ENCODE measurements around the gene KRT33A.
"Not testable (repeated sequence)": the region's sequence is repeated elsewhere in the genome, so short reads cannot be mapped to it uniquely, and the experiment has no call there.

The KRT33A gene

GRCh38 chr17:41350381-41350878 is at the start of gene KRT33A:
TSS of gene KRT33A (minus strand) at chr17:41350828. CDS start at chr17:41350767, 61 bp downstream.
- not testable (repeated sequence) for DNase-seq

GRCh38 chr17:41396996-41397660 is 46.5 kb upstream of the KRT33A start, which contains the start of gene KRT31:
TSS of gene KRT31 (minus strand) at chr17:41397608. CDS start at chr17:41397539, 69 bp downstream.
- DNase-seq, result no peak

- DNase-seq, result no peak
These were observed 45.7 kb upstream of the KRT33A start for GRCh38 chr17:41396340-41396739.

- no peak for DNase-seq
These were observed 45.0 kb upstream of the KRT33A start for GRCh38 chr17:41395611-41396010.

DNA sequence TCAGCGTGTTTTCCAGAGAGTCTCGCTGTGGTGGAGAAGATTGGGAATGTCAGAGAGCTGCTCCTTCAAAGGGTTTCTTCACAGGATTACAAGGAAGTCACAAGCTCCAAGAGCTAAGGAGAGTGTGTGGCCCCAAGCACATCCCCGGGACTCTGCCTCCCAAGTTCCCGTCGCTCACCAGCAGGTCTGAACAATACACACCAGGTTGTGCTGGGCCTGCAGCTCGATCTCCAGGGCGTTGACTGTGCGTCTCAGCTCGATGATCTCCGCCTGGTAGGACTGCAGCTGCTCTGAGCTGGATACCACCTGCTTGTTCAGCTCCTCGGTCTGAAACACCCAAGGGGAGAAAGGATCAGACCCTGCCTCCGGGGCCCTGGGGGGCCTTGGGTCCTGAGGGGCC is 44.4 kb upstream of the KRT33A start:
- not testable (repeated sequence) for DNase-seq

- no peak for DNase-seq
These were observed 43.8 kb upstream of the KRT33A start for GRCh38 chr17:41394254-41394996.

DNA sequence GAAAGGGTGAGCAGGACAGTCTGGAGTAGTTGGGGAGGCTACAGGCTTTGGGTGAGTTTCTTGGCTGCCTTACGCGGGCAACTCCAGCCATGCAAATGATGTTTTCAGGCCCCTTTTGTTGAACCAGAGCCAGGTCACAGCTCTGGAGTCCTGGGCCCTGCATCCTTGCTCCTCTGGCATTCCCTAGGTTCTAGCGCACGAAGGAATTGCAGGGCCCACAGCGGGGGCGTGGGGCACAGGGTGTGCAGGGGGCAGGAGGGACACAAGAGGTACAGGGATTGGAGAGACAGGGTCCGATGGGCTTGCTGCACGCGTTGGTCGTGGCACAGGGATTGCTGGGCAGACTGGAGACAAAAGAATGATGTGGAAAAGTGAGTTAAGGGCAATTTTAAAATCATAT is 43.2 kb upstream of the KRT33A start:
- no peak for DNase-seq

DNA sequence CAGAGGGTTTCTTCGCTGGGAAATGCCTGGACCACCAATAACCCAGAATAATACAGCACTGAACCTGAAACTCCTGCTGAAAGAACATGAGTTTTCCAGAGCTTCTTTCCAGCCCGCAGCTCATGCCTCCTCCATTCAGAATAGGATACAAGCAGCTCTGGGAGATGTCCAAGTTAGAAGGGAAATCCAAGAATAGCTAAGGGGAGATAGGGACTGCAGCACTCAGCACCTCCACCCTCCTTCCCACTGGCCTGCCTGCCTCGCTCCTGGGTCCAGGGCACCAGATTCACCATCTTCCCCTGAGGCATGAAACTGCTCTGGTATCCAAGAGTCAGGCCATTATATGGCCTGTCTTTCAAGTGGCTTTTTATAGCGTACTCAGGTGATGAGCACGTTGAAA is 42.7 kb upstream of the KRT33A start:
- no peak for DNase-seq

GRCh38 chr17:41392278-41392677 is 41.6 kb upstream of the KRT33A start:
- DNase-seq, result no peak

GRCh38 chr17:41391535-41391934 is 40.9 kb upstream of the KRT33A start:
- no peak for DNase-seq

- DNase-seq, result no peak
These were observed 39.8 kb upstream of the KRT33A start for GRCh38 chr17:41390411-41390938.

- no peak for DNase-seq
These were observed 37.0 kb upstream of the KRT33A start for GRCh38 chr17:41387670-41388069.

GRCh38 chr17:41386227-41386626 is 35.6 kb upstream of the KRT33A start:
- DNase-seq, result no peak

DNA sequence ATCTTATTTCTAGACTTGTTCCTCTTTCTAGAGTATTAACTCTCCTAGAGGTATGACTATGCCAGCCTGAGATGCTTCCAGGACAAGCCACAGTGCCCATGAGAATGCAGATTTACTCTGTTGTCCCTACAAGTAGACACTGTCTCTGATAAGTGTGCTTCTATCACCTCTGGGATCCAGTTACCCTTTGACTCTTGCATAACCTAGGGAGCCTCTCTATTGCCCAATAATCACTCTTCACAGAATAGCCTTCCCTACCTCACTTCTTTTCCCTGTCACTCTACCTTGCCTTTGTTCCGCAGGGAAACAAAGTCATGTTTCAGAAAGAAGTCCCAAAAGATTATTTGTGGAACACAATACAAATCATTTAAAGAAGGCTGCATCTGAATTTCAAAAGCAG is 33.1 kb upstream of the KRT33A start:
- DNase-seq, result no peak

- no peak for DNase-seq
These were observed 31.8 kb upstream of the KRT33A start for GRCh38 chr17:41382394-41382793.

GRCh38 chr17:41381943-41382342 is 31.3 kb upstream of the KRT33A start, which contains the start of gene KRT34:
TSS of gene KRT34 (minus strand) at chr17:41382306. CDS start at chr17:41382246, 60 bp downstream.
- not testable (repeated sequence) for DNase-seq

- DNase-seq, result not testable (repeated sequence)
These were observed 29.5 kb upstream of the KRT33A start for GRCh38 chr17:41380091-41380490.

DNA sequence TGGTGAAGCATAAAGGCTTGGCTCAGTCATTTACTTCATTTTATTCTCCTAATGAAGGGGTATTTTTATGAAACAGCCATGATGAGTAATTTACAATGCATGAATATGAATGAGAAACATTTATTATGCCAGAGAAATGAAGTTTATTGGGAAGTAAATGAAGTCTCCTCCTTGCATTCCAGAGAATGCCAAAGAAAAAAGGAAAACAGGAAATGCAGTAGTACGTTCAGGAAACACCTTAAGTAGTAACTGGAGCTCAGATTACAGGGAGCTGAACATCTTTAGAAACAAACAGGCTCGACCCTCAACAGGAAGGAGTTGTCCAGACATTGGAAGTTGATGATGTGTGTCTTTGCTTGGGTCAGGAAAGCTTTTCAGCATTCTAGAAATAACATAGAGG is 26.9 kb upstream of the KRT33A start:
- no peak for DNase-seq

DNA sequence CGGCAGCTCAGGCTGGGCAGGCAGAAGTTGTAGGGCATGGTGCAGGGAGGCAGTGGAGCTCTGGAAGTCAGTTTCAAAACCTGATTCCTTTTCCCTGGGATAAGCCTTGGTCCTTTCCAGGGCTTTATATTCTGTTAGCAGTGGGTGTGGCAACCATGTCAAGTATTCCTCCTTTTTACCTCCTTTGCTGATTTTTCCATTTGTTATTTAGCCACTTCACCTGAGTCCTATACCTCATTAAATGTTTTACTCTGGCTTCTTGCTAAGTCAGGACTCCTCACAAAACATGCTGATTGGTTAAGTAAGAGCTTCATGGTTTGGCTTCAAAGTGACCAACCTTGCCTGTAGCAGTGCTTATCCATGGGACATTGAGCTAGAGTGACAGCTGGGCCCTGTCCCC is 19.1 kb upstream of the KRT33A start, which contains the start of gene KRT33B:
Gene KRT33B, minus strand, starts transcription at position 101 of the 400 bp plus-strand sequence. Its CDS starts 63 bp downstream, at position 38.
- DNase-seq, result no peak

GRCh38 chr17:41369023-41369422 is 18.4 kb upstream of the KRT33A start:
- no peak for DNase-seq

GRCh38 chr17:41367426-41368075 is 16.9 kb upstream of the KRT33A start:
- no peak for DNase-seq

DNA sequence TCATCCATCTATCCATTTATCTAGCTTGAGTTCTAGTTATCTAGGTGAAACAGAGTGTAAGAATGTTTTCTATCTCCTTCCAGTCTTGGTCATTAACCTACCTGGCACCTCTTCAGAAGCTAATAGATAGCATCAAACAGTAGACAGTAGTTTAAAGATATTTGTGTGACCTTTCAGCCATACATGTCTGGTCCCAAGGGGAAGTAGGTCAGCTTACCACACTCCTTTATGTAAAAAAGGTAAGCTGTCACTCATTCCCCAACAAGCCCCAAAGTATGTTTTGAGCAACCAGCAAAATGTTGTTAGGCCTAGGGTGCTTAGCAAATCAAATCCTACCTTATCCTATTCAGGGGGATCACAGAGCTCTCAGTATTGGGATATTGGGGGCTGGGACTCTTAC is 15.4 kb upstream of the KRT33A start:
- no peak for DNase-seq

DNA sequence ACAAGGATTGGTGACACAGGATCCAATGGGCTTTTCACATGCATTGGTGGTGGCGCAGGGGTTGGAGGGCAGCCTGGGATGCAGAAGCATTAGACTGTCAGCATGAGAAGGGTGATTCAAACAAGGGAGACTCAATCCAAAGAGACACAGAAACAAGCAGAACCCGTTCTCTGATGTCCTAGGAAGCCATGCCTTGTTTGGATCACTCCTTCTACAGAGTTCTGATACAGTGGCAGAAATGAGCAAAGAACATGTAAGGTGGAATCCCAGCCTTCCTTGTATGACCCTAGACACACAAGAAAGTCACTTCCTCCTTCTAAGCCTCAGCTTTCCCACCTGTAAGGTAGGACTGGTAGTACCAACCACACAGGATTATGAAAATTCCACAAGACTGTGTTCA is 13.3 kb upstream of the KRT33A start:
- no peak for DNase-seq

Measured in NCI-H82 (cell line).